Aortic smooth muscle cell (primary cell): ENCODE measurements around the gene LLGL2. TPM values are rescaled to one million over a fixed set of nuclear protein-coding genes. Genes with fewer than 3 reads are reported as not detected.

Experiments used
- total RNA-seq: library from RNA; depleted of rRNA; stranded (reverse); fragments of >200 nt; gene quantifications from 2 replicates; pipeline ENCODE4 v1.2.3, GENCODE V29; 2014

Gene LLGL2
- total RNA-seq, result 0.40 and 0.44 TPM in 2 replicates

GRCh38 chr17:75524970-75525805 is at the start of gene LLGL2:
TSS of gene LLGL2 (plus strand) at chr17:75525697. CDS start at chr17:75543427, 17,730 bp downstream.

GRCh38 chr17:75515496-75516254 is 9.8 kb upstream of the LLGL2 start, which contains the start of gene CASKIN2:
TSS of gene CASKIN2 (minus strand) at chr17:75515537. CDS start at chr17:75513804, 1,733 bp downstream.

GRCh38 chr17:75516255-75516618 is 9.3 kb upstream of the LLGL2 start, which contains the start of gene TSEN54:
TSS of gene TSEN54 (plus strand) at chr17:75516528. CDS start at chr17:75516561, 33 bp downstream.

GRCh38 chr17:75587675-75588595 is 62.4 kb downstream of the LLGL2 start, which contains the start of gene MYO15B:
TSS of gene MYO15B (plus strand) at chr17:75587800. CDS start at chr17:75588058, 258 bp downstream.

Other genes with a start within 250 kb of the LLGL2 start
- 4.1 and 7.9 TPM in 2 replicates for gene SLC25A19, start 236.3 kb upstream of the LLGL2 start, total RNA-seq
- 74.9 and 81.5 TPM in 2 replicates for gene GRB2, start 120.0 kb upstream of the LLGL2 start, total RNA-seq
- 17.8 and 21.5 TPM in 2 replicates for gene TMEM94, start 69.1 kb upstream of the LLGL2 start, total RNA-seq
- gene CASKIN2, start 10.2 kb upstream of the LLGL2 start, total RNA-seq, result 5.4 and 7.8 TPM in 2 replicates
- gene TSEN54, start 9.2 kb upstream of the LLGL2 start, total RNA-seq, result 5.8 and 8.2 TPM in 2 replicates
- 2.9 and 3.3 TPM in 2 replicates for gene MYO15B, start 62.1 kb downstream of the LLGL2 start, total RNA-seq
- 0.12 TPM in 1 of 2 replicates, not detected in the other for gene SMIM5, start 107.7 kb downstream of the LLGL2 start, total RNA-seq
- gene RECQL5, start 141.5 kb downstream of the LLGL2 start, total RNA-seq, result 14.3 and 15.6 TPM in 2 replicates
- 51.7 and 62.6 TPM in 2 replicates for gene SAP30BP, start 141.6 kb downstream of the LLGL2 start, total RNA-seq
- gene ITGB4, start 195.8 kb downstream of the LLGL2 start, total RNA-seq, result 0.37 and 0.40 TPM in 2 replicates
- 44.9 and 46.5 TPM in 2 replicates for gene GALK1, start 239.5 kb downstream of the LLGL2 start, total RNA-seq